Measurements from ENCODE around the gene MYB.

Gene MYB

DNA sequence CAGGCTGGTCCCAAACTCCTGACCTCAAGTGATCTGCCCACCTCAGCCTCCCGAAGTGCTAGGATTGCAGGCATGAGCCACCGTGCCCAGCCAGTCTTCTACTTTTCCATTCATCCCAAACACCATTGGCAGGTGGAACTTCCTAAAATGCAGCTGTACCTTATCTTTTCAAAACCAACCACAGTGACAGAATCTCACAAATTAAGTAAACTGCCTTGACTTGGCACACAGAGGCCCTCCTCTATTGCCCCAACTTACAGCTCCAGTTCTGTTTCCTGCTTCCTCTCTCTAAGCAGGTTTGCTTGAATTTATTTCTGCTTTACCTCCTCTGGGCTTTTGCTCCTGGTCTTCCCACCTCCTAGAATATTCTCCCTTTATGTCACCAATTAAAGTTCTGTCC lies 7.6 kb downstream of the MYB start:
- peaks cover 2% of the 10 kb centered on the region for H3K4me1 ChIP-seq (ENCODE audit: control insufficient read depth, insufficient read depth, low read length, poor library complexity, severe bottlenecking)
- H3K9me3 ChIP-seq (ENCODE audit: control insufficient read depth, low read length): no peaks in the 10 kb centered on the region
- H3K36me3 ChIP-seq (ENCODE audit: control insufficient read depth, insufficient read depth, low read length): no peaks in the 10 kb centered on the region
- 89 to 90% methylated on average over 2 of the region's 2 CpGs for WGBS, 2 experiments (ENCODE audit: insufficient coverage in 2 of 2)
- H3K4me3 ChIP-seq (ENCODE audit: extremely low read depth, insufficient read depth, low read length, poor library complexity, severe bottlenecking): no peak overlapping the region
- no peak overlapping the region for H3K27ac ChIP-seq (ENCODE audit: low read depth, low read length, severe bottlenecking)

DNA sequence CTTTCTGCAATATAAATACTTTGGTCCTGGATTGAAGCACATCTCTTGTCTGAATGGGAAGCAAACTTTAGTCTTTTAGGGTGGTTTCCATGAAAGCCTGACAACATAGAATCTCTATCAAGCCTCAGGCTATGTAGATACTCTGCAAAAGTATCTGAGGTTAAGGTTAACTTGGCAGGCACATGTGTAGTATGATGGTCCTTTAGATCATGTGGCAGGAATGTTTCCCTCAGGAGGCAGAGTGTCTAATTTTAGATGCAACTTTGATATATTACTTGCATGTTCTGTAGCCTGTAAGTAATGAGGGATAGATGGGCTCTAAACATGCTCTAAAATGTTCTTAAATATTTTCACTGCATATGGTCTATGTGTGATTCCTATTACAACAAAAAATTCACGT lies 8.2 kb downstream of the MYB start:
- Histone ChIP-seq H3K36me3 (ENCODE audit: control insufficient read depth, insufficient read depth, low read length) (peaks cover 3% of the 10 kb centered on the region), H3K27ac (ENCODE audit: low read depth, low read length, severe bottlenecking) (no peak overlapping the region), H3K9me3 (ENCODE audit: control insufficient read depth, low read length) (no peaks in the 10 kb centered on the region), H3K4me3 (ENCODE audit: extremely low read depth, insufficient read depth, low read length, poor library complexity, severe bottlenecking) (no peak overlapping the region), H3K4me1 (ENCODE audit: control insufficient read depth, insufficient read depth, low read length, poor library complexity, severe bottlenecking) (no peaks in the 10 kb centered on the region)
- WGBS, 2 experiments (ENCODE audit: insufficient coverage in 2 of 2): no CpG with 5 or more reads among the region's 1 CpG

DNA sequence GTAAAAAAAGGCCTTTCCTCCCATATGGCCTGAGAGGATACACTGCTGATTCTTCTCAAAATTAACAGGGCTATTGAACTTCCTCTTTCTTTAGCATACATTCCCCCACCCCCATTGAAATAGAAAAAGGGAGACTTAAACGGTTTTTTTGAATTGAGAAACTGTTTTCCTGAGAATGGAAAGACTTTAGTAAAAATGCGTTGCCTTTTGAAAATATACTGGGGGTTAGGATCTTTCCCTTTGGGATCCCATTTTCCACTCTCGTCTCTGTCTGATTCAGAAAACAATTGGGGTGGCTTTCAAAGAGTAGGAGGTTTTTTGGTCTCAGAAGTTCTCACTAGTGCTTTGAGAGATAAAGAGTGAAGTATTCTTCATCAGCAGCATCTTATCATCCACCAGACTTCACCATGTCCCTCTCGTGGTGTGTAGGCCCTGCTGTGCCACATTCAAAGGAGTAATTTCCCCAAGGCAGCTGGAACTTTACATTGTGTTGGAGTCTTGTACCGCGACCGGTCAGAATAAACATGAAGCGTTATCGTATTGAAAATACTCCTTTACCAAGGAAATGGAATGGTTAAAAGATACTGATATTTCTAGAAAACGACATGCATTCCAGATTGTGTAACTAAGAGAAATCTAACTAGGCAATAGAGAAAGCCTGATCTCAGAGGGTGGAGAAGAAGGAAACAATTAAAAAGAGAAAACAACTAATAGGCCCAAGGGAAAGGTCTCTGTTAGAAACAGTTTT lies 10.6 kb downstream of the MYB start:
- Histone ChIP-seq H3K9me3 (ENCODE audit: control insufficient read depth, low read length) (no peaks in the 10 kb centered on the region), H3K4me1 (ENCODE audit: control insufficient read depth, insufficient read depth, low read length, poor library complexity, severe bottlenecking) (no peaks in the 10 kb centered on the region), H3K4me3 (ENCODE audit: extremely low read depth, insufficient read depth, low read length, poor library complexity, severe bottlenecking) (no peak overlapping the region), H3K36me3 (ENCODE audit: control insufficient read depth, insufficient read depth, low read length) (peaks cover 3% of the 10 kb centered on the region), H3K27ac (ENCODE audit: low read depth, low read length, severe bottlenecking) (no peak overlapping the region)
- 89 to 100% methylated on average over 3 to 7 of the region's 10 CpGs for WGBS, 2 experiments (ENCODE audit: insufficient coverage in 2 of 2)

DNA sequence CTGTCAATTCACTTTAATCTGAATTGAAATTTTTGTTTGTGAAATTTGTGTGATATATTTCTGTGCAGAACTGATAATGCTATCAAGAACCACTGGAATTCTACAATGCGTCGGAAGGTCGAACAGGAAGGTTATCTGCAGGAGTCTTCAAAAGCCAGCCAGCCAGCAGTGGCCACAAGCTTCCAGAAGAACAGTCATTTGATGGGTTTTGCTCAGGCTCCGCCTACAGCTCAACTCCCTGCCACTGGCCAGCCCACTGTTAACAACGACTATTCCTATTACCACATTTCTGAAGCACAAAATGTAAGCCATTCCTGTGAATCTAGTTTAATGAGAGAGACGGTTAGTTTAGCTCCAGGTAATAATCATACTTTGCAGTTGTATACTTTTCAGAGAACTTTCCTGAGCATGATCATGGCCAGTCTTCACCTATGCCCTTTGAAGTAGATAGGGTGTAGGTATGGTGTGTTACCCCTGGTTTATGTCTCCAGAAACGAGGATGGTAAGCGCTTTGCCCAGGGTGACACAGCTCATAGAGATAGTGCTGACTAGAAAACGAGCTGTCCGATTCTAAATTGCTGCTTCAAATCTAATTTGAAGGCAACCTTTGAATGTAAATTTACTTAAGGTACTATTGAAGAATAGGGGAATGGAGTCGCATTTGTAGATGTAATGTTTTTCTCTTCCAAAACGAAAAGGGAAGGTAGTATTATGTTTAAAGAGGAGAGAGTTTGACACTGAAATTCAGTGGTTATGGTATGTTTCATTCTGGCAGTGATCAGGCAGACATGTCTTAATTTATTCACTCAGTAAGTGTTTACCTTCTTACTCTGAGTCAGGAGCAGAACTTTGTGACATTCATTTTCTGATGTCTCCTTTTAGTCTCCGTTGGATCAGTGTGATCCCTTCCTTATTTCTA lies 11.4 kb downstream of the MYB start:
- 89 to 94% methylated on average over 9 of the region's 13 CpGs for WGBS, 2 experiments (ENCODE audit: insufficient coverage in 2 of 2)

DNA sequence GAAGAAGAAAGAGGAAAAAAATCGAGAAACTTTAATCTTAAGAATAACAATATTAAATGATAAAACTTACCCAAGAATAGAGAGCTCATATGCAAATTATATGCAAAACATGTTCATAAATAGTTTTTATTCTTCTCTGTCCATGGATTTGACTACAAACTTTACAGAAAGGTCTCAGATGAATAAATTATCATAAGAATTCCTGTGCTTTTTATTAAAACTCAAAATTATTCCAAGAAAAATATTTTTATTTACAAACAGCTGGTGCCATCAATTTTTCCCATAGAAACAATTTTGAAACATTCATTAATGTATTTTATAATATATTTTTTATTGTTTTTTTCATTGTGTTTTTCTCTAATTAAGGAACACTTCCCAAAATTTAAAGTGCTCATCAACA lies 12.1 kb downstream of the MYB start:
- Histone ChIP-seq H3K4me1 (ENCODE audit: control insufficient read depth, insufficient read depth, low read length, poor library complexity, severe bottlenecking) (no peaks in the 10 kb centered on the region), H3K4me3 (ENCODE audit: extremely low read depth, insufficient read depth, low read length, poor library complexity, severe bottlenecking) (no peak overlapping the region), H3K27ac (ENCODE audit: low read depth, low read length, severe bottlenecking) (no peak overlapping the region), H3K9me3 (ENCODE audit: control insufficient read depth, low read length) (no peaks in the 10 kb centered on the region), H3K36me3 (ENCODE audit: control insufficient read depth, insufficient read depth, low read length) (peaks cover 3% of the 10 kb centered on the region)
- WGBS, 2 experiments (ENCODE audit: insufficient coverage in 2 of 2): no CpG with 5 or more reads among the region's 1 CpG

More for the DNA sequence above, 11.4 kb downstream of the MYB start:
- no peaks in the 10 kb centered on the region for H3K9me3 ChIP-seq (ENCODE audit: control insufficient read depth, low read length)
- no peak overlapping the region for H3K27ac ChIP-seq (ENCODE audit: low read depth, low read length, severe bottlenecking)
- H3K4me1 ChIP-seq (ENCODE audit: control insufficient read depth, insufficient read depth, low read length, poor library complexity, severe bottlenecking): no peaks in the 10 kb centered on the region
- H3K4me3 ChIP-seq (ENCODE audit: extremely low read depth, insufficient read depth, low read length, poor library complexity, severe bottlenecking): no peak overlapping the region
- peaks cover 3% of the 10 kb centered on the region for H3K36me3 ChIP-seq (ENCODE audit: control insufficient read depth, insufficient read depth, low read length)

DNA sequence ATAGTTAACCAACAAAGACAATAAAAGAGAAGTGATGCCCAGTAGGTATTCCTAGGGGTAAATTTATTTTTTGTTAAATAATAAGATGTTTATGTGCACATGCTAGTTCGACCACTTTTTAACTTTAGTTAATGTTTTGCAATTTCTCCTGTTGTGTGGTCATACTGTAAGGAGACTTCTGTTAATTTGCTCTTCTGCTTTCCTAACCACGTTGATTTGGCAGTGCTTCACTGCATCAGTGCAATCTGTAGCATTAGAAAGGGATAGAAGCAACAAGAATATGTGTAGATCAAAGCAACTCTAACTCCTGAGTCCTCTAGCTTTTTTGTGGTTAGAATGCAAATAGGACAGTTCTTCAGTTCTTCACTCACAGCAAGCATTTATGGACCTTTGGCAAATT lies 13.9 kb downstream of the MYB start:
- 100% methylated on average over 1 of the region's 2 CpGs; no CpG with 5 or more reads in 1 of the 2 experiments for WGBS, 2 experiments (ENCODE audit: insufficient coverage in 2 of 2)

DNA sequence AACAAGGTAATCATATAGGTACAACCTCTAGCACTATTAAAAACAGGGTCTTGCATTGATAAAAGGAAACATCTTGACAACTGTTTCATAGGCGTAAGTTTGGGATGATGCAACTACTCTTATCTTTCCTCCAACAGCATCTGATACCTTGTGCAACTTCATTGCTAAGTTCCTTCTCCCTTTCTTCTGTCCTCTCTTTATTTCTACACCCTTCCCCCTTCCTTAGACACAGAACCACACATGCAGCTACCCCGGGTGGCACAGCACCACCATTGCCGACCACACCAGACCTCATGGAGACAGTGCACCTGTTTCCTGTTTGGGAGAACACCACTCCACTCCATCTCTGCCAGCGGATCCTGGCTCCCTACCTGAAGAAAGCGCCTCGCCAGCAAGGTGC lies 14.4 kb downstream of the MYB start:
- Histone ChIP-seq H3K4me3 (ENCODE audit: extremely low read depth, insufficient read depth, low read length, poor library complexity, severe bottlenecking) (no peak overlapping the region), H3K27ac (ENCODE audit: low read depth, low read length, severe bottlenecking) (no peak overlapping the region), H3K36me3 (ENCODE audit: control insufficient read depth, insufficient read depth, low read length) (peaks cover 3% of the 10 kb centered on the region), H3K9me3 (ENCODE audit: control insufficient read depth, low read length) (no peaks in the 10 kb centered on the region), H3K4me1 (ENCODE audit: control insufficient read depth, insufficient read depth, low read length, poor library complexity, severe bottlenecking) (no peaks in the 10 kb centered on the region)
- 82 to 100% methylated on average over 2 to 4 of the region's 6 CpGs for WGBS, 2 experiments (ENCODE audit: insufficient coverage in 2 of 2)

More for the DNA sequence above, 13.9 kb downstream of the MYB start:
- H3K4me1 ChIP-seq (ENCODE audit: control insufficient read depth, insufficient read depth, low read length, poor library complexity, severe bottlenecking): no peaks in the 10 kb centered on the region
- H3K9me3 ChIP-seq (ENCODE audit: control insufficient read depth, low read length): no peaks in the 10 kb centered on the region
- H3K36me3 ChIP-seq (ENCODE audit: control insufficient read depth, insufficient read depth, low read length): peaks cover 3% of the 10 kb centered on the region
- H3K4me3 ChIP-seq (ENCODE audit: extremely low read depth, insufficient read depth, low read length, poor library complexity, severe bottlenecking): no peak overlapping the region
- H3K27ac ChIP-seq (ENCODE audit: low read depth, low read length, severe bottlenecking): no peak overlapping the region

DNA sequence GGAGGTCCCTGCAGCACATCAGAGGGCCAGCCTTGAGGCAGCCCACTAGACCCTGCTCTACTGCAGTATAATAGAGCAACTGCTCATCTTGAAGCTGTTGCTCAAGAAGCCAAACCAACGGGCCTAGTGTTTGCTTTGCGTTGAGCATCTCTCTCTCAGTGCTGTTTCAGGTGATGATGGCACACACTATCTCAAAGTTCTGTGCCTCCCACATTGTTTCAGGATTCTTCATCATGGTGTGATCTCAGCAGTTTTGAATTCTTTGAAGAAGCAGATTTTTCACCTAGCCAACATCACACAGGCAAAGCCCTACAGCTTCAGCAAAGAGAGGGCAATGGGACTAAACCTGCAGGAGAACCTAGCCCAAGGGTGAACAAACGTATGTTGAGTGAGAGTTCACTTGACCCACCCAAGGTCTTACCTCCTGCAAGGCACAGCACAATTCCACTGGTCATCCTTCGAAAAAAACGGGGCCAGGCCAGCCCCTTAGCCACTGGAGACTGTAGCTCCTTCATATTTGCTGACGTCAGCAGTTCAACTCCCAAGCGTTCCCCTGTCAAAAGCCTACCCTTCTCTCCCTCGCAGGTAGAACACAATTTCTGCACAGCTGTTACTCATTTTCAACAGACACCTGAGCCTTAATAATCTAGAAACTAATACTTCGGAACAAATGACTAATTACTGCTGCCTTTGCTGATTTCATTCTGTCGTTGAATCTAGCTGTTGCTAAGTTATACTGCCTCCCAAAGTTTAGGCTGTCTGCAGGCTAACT lies 15.8 kb downstream of the MYB start:
- Histone ChIP-seq H3K27ac (ENCODE audit: low read depth, low read length, severe bottlenecking) (no peak overlapping the region), H3K4me3 (ENCODE audit: extremely low read depth, insufficient read depth, low read length, poor library complexity, severe bottlenecking) (no peak overlapping the region), H3K36me3 (ENCODE audit: control insufficient read depth, insufficient read depth, low read length) (peaks cover 3% of the 10 kb centered on the region), H3K4me1 (ENCODE audit: control insufficient read depth, insufficient read depth, low read length, poor library complexity, severe bottlenecking) (no peaks in the 10 kb centered on the region), H3K9me3 (ENCODE audit: control insufficient read depth, low read length) (no peaks in the 10 kb centered on the region)
- WGBS, 2 experiments (ENCODE audit: insufficient coverage in 2 of 2): 93 to 95% methylated on average over 9 to 10 of the region's 10 CpGs

DNA sequence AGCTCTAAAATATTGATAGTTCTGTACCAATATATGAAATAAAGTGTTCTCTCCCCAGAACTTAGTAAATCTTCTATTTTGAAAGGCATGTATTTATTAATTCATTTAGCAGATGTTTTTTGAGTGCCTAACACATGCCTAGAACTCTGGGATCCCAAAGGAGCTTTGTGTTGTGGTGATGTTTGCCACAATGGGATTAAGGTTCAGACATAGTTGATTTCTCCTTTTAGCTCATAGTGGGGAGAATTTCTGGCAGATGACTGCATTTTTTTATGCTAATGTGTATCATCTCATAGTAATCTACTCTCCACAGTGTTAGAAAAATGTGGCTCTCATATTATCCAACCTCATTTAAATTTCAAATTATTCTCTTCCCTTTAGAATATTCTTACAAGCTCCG lies 21.7 kb downstream of the MYB start:
- Histone ChIP-seq H3K9me3 (ENCODE audit: control insufficient read depth, low read length) (no peaks in the 10 kb centered on the region), H3K36me3 (ENCODE audit: control insufficient read depth, insufficient read depth, low read length) (no peaks in the 10 kb centered on the region), H3K4me3 (ENCODE audit: extremely low read depth, insufficient read depth, low read length, poor library complexity, severe bottlenecking) (no peak overlapping the region), H3K4me1 (ENCODE audit: control insufficient read depth, insufficient read depth, low read length, poor library complexity, severe bottlenecking) (no peaks in the 10 kb centered on the region), H3K27ac (ENCODE audit: low read depth, low read length, severe bottlenecking) (no peak overlapping the region)
- WGBS, 2 experiments (ENCODE audit: insufficient coverage in 2 of 2): 88% methylated on average over 1 of the region's 1 CpG; no CpG with 5 or more reads in 1 of the 2 experiments

DNA sequence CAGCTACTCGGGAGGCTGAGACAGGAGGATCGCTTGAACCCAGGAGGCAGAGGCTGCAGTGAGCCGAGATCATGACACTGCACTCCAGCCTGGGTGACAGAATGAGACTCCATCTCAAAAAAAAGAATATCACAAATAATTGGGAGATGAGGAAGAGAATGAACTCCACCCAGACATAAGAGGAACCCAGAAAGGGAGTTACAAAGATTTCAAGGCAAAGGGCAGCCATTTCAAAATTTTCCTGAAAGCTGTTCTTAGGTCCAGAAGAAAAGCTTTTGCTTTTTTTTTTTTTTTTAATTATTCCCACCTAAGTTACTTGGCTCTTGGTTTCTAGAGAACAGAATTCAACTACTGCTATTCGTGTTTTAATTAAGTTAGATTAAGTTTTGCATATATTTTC lies 23.8 kb downstream of the MYB start:
- WGBS, 2 experiments (ENCODE audit: insufficient coverage in 2 of 2): no CpG with 5 or more reads among the region's 4 CpGs
- no peak overlapping the region for H3K4me3 ChIP-seq (ENCODE audit: extremely low read depth, insufficient read depth, low read length, poor library complexity, severe bottlenecking)
- no peaks in the 10 kb centered on the region for H3K9me3 ChIP-seq (ENCODE audit: control insufficient read depth, low read length)
- H3K4me1 ChIP-seq (ENCODE audit: control insufficient read depth, insufficient read depth, low read length, poor library complexity, severe bottlenecking): no peaks in the 10 kb centered on the region
- H3K36me3 ChIP-seq (ENCODE audit: control insufficient read depth, insufficient read depth, low read length): no peaks in the 10 kb centered on the region
- H3K27ac ChIP-seq (ENCODE audit: low read depth, low read length, severe bottlenecking): no peak overlapping the region
